Dendritic cell treated with granulocyte-macrophage colony-stimulating factor and Interleukin-4, amounts not matched to agents 40 ng/mL and 50 ng/mL, for 4 days (primary cell): ENCODE data around the gene RIT2.

Experiments used
- H3K27ac Mint-ChIP-seq: one replicate; pipeline ENCODE4 v1.8.0; 2022; ENCODE audit warnings: mild to moderate bottlenecking, mixed read lengths
- H3K27me3 Mint-ChIP-seq: one replicate; pipeline ENCODE4 v1.8.0; 2022; ENCODE audit warnings: mild to moderate bottlenecking, mixed read lengths
- H3K36me3 Mint-ChIP-seq: one replicate; pipeline ENCODE4 v1.8.0; 2022; ENCODE audit warnings: low read depth, mixed read lengths
- H3K4me1 Mint-ChIP-seq: one replicate; pipeline ENCODE4 v1.8.0; 2022; ENCODE audit warnings: low read depth, mixed read lengths
- H3K4me3 Mint-ChIP-seq: one replicate; pipeline ENCODE4 v1.8.0; 2022; ENCODE audit warnings: mild to moderate bottlenecking, moderate library complexity, mixed read lengths
- H3K9me3 Mint-ChIP-seq: one replicate; pipeline ENCODE4 v1.8.0; 2022; ENCODE audit warnings: mixed read lengths
- intact Hi-C: fragments of 100-400 bp; cut with micrococcal nuclease; formaldehyde crosslinking; loops from one replicate; pipeline ENCODE4 v1.15.0; 2022

RIT2 gene

GRCh38 chr18:42954887-42955286, 160.6 kb downstream of the RIT2 start:
- no peaks in the 10 kb centered on the region for H3K36me3 Mint-ChIP-seq
- no peaks in the 10 kb centered on the region for H3K27me3 Mint-ChIP-seq
- H3K27ac Mint-ChIP-seq, result no peak overlapping the region
- H3K9me3 Mint-ChIP-seq, result no peaks in the 10 kb centered on the region
- no peaks in the 10 kb centered on the region for H3K4me1 Mint-ChIP-seq
- intact Hi-C loops, result no loop called here
- no peak overlapping the region for H3K4me3 Mint-ChIP-seq

- H3K27ac Mint-ChIP-seq, result no peak overlapping the region
- no peaks in the 10 kb centered on the region for H3K27me3 Mint-ChIP-seq
- intact Hi-C loops, result no loop called here
- H3K4me3 Mint-ChIP-seq, result no peak overlapping the region
- H3K36me3 Mint-ChIP-seq, result no peaks in the 10 kb centered on the region
- no peaks in the 10 kb centered on the region for H3K4me1 Mint-ChIP-seq
- H3K9me3 Mint-ChIP-seq, result no peaks in the 10 kb centered on the region
These were observed 162.2 kb downstream of the RIT2 start for GRCh38 chr18:42953306-42953705.

GRCh38 chr18:42950732-42951131, 164.8 kb downstream of the RIT2 start:
- no peaks in the 10 kb centered on the region for H3K9me3 Mint-ChIP-seq
- no peaks in the 10 kb centered on the region for H3K4me1 Mint-ChIP-seq
- no peaks in the 10 kb centered on the region for H3K36me3 Mint-ChIP-seq
- intact Hi-C loops, result no loop called here
- H3K27me3 Mint-ChIP-seq, result no peaks in the 10 kb centered on the region
- H3K4me3 Mint-ChIP-seq, result no peak overlapping the region
- no peak overlapping the region for H3K27ac Mint-ChIP-seq

- peaks cover 8% of the 10 kb centered on the region for H3K9me3 Mint-ChIP-seq
- no peaks in the 10 kb centered on the region for H3K36me3 Mint-ChIP-seq
- intact Hi-C loops, result no loop called here
- no peaks in the 10 kb centered on the region for H3K4me1 Mint-ChIP-seq
- H3K4me3 Mint-ChIP-seq, result no peak overlapping the region
- no peaks in the 10 kb centered on the region for H3K27me3 Mint-ChIP-seq
- no peak overlapping the region for H3K27ac Mint-ChIP-seq
These were observed 166.7 kb downstream of the RIT2 start for GRCh38 chr18:42948831-42949230.

GRCh38 chr18:42941860-42942259, 173.6 kb downstream of the RIT2 start:
- no peak overlapping the region for H3K27ac Mint-ChIP-seq
- H3K9me3 Mint-ChIP-seq, result peaks cover 23% of the 10 kb centered on the region
- H3K27me3 Mint-ChIP-seq, result no peaks in the 10 kb centered on the region
- no peaks in the 10 kb centered on the region for H3K4me1 Mint-ChIP-seq
- intact Hi-C loops, result no loop called here
- H3K4me3 Mint-ChIP-seq, result no peak overlapping the region
- H3K36me3 Mint-ChIP-seq, result no peaks in the 10 kb centered on the region

GRCh38 chr18:42941021-42941420, 174.5 kb downstream of the RIT2 start:
- intact Hi-C loops, result no loop called here
- H3K27me3 Mint-ChIP-seq, result no peaks in the 10 kb centered on the region
- peaks cover 23% of the 10 kb centered on the region for H3K9me3 Mint-ChIP-seq
- H3K36me3 Mint-ChIP-seq, result no peaks in the 10 kb centered on the region
- no peaks in the 10 kb centered on the region for H3K4me1 Mint-ChIP-seq
- H3K4me3 Mint-ChIP-seq, result no peak overlapping the region
- H3K27ac Mint-ChIP-seq, result no peak overlapping the region

GRCh38 chr18:42937436-42937835, 178.0 kb downstream of the RIT2 start:
- Mint-ChIP-seq H3K27ac (no peak overlapping the region), H3K27me3 (no peaks in the 10 kb centered on the region), H3K36me3 (no peaks in the 10 kb centered on the region), H3K4me1 (no peaks in the 10 kb centered on the region), H3K4me3 (no peak overlapping the region), H3K9me3 (peaks cover 2% of the 10 kb centered on the region)
- intact Hi-C loops, result no loop called here

GRCh38 chr18:42936289-42936688, 179.2 kb downstream of the RIT2 start:
- H3K4me3 Mint-ChIP-seq, result no peak overlapping the region
- intact Hi-C loops, result no loop called here
- H3K27me3 Mint-ChIP-seq, result no peaks in the 10 kb centered on the region
- H3K27ac Mint-ChIP-seq, result no peak overlapping the region
- no peaks in the 10 kb centered on the region for H3K36me3 Mint-ChIP-seq
- no peaks in the 10 kb centered on the region for H3K4me1 Mint-ChIP-seq
- H3K9me3 Mint-ChIP-seq, result no peaks in the 10 kb centered on the region

- no peak overlapping the region for H3K4me3 Mint-ChIP-seq
- intact Hi-C loops, result no loop called here
These were observed 184.0 kb downstream of the RIT2 start for GRCh38 chr18:42931491-42931890.

GRCh38 chr18:42929857-42930256, 185.6 kb downstream of the RIT2 start:
- Mint-ChIP-seq H3K9me3 (no peaks in the 10 kb centered on the region), H3K36me3 (no peaks in the 10 kb centered on the region), H3K4me1 (no peaks in the 10 kb centered on the region), H3K27ac (no peak overlapping the region), H3K4me3 (no peak overlapping the region), H3K27me3 (no peaks in the 10 kb centered on the region)
- intact Hi-C loops, result no loop called here

More at GRCh38 chr18:42931491-42931890, 184.0 kb downstream of the RIT2 start:
- no peaks in the 10 kb centered on the region for H3K36me3 Mint-ChIP-seq
- no peak overlapping the region for H3K27ac Mint-ChIP-seq
- no peaks in the 10 kb centered on the region for H3K27me3 Mint-ChIP-seq
- H3K9me3 Mint-ChIP-seq, result no peaks in the 10 kb centered on the region
- no peaks in the 10 kb centered on the region for H3K4me1 Mint-ChIP-seq

- intact Hi-C loops, result no loop called here
- no peaks in the 10 kb centered on the region for H3K4me1 Mint-ChIP-seq
- H3K36me3 Mint-ChIP-seq, result no peaks in the 10 kb centered on the region
- no peaks in the 10 kb centered on the region for H3K27me3 Mint-ChIP-seq
- H3K9me3 Mint-ChIP-seq, result no peaks in the 10 kb centered on the region
- no peak overlapping the region for H3K27ac Mint-ChIP-seq
- no peak overlapping the region for H3K4me3 Mint-ChIP-seq
These were observed 186.3 kb downstream of the RIT2 start for GRCh38 chr18:42929181-42929580.

- intact Hi-C loops, result no loop called here
- no peaks in the 10 kb centered on the region for H3K36me3 Mint-ChIP-seq
- H3K27ac Mint-ChIP-seq, result no peak overlapping the region
- no peaks in the 10 kb centered on the region for H3K4me1 Mint-ChIP-seq
- no peak overlapping the region for H3K4me3 Mint-ChIP-seq
- H3K9me3 Mint-ChIP-seq, result no peaks in the 10 kb centered on the region
- no peaks in the 10 kb centered on the region for H3K27me3 Mint-ChIP-seq
These were observed 190.4 kb downstream of the RIT2 start for GRCh38 chr18:42925036-42925435.

GRCh38 chr18:42922363-42922762, 193.1 kb downstream of the RIT2 start:
- Mint-ChIP-seq H3K4me1 (no peaks in the 10 kb centered on the region), H3K27ac (no peak overlapping the region), H3K4me3 (no peak overlapping the region), H3K36me3 (no peaks in the 10 kb centered on the region), H3K27me3 (no peaks in the 10 kb centered on the region), H3K9me3 (no peaks in the 10 kb centered on the region)
- intact Hi-C loops, result no loop called here

GRCh38 chr18:42921226-42921737, 194.2 kb downstream of the RIT2 start:
- no peak overlapping the region for H3K27ac Mint-ChIP-seq
- no peaks in the 10 kb centered on the region for H3K27me3 Mint-ChIP-seq
- intact Hi-C loops, result no loop called here
- H3K9me3 Mint-ChIP-seq, result no peaks in the 10 kb centered on the region
- no peaks in the 10 kb centered on the region for H3K36me3 Mint-ChIP-seq
- H3K4me1 Mint-ChIP-seq, result no peaks in the 10 kb centered on the region
- no peak overlapping the region for H3K4me3 Mint-ChIP-seq

- no peaks in the 10 kb centered on the region for H3K36me3 Mint-ChIP-seq
- no peak overlapping the region for H3K27ac Mint-ChIP-seq
- intact Hi-C loops, result no loop called here
- H3K4me1 Mint-ChIP-seq, result no peaks in the 10 kb centered on the region
- H3K4me3 Mint-ChIP-seq, result no peak overlapping the region
- no peaks in the 10 kb centered on the region for H3K9me3 Mint-ChIP-seq
- no peaks in the 10 kb centered on the region for H3K27me3 Mint-ChIP-seq
These were observed 194.9 kb downstream of the RIT2 start for GRCh38 chr18:42920621-42921020.
